Endometrial microvascular endothelial cells (primary cell): Measurements from ENCODE around the gene SYT5. TPM values are rescaled to one million over a fixed set of nuclear protein-coding genes. Genes with fewer than 3 reads are reported as not detected.

Experiments used
- total RNA-seq: library from RNA; depleted of rRNA; stranded (reverse); fragments of >200 nt; gene quantifications from one replicate; pipeline ENCODE4 v1.2.3, GENCODE V29; 2015; ENCODE audit errors: inconsistent ontology term

Gene SYT5
- total RNA-seq, 1 donor from 2014 or later = not detected

Other genes starting within 250 kb of the SYT5 start
- gene NLRP7, start 232.8 kb downstream of the SYT5 start, total RNA-seq = not detected
- gene NLRP2, start 213.9 kb downstream of the SYT5 start, total RNA-seq = 3.0 TPM
- not detected for gene GP6, start 142.0 kb downstream of the SYT5 start, total RNA-seq
- 9.8 TPM for gene RDH13, start 117.1 kb downstream of the SYT5 start, total RNA-seq
- 4.7 TPM for gene EPS8L1, start 104.4 kb downstream of the SYT5 start, total RNA-seq
- gene PPP1R12C, start 62.7 kb downstream of the SYT5 start, total RNA-seq = 81.4 TPM
- gene TNNT1, start 31.1 kb downstream of the SYT5 start, total RNA-seq = not detected
- not detected for gene TNNI3, start 22.6 kb downstream of the SYT5 start, total RNA-seq
- not detected for gene DNAAF3, start 13.7 kb downstream of the SYT5 start, total RNA-seq
- gene PTPRH, start 29.2 kb upstream of the SYT5 start, total RNA-seq = 1.9 TPM
- 1.1 TPM for gene TMEM86B, start 48.5 kb upstream of the SYT5 start, total RNA-seq
- 63.8 TPM for gene PPP6R1, start 78.7 kb upstream of the SYT5 start, total RNA-seq
- gene HSPBP1, start 99.8 kb upstream of the SYT5 start, total RNA-seq = 26.7 TPM
- 1.1 TPM for gene BRSK1, start 103.7 kb upstream of the SYT5 start, total RNA-seq
- not detected for gene TMEM150B, start 145.1 kb upstream of the SYT5 start, total RNA-seq
- gene KMT5C, start 159.6 kb upstream of the SYT5 start, total RNA-seq = 4.3 TPM
- not detected for gene COX6B2, start 174.4 kb upstream of the SYT5 start, total RNA-seq
- gene GARIN5B, start 183.0 kb upstream of the SYT5 start, total RNA-seq = not detected
- not detected for gene IL11, start 190.2 kb upstream of the SYT5 start, total RNA-seq
- gene TMEM190, start 196.5 kb upstream of the SYT5 start, total RNA-seq = not detected
- not detected for gene TMEM238, start 204.0 kb upstream of the SYT5 start, total RNA-seq
- 298 TPM for gene RPL28, start 205.6 kb upstream of the SYT5 start, total RNA-seq
- 101 TPM for gene UBE2S, start 227.5 kb upstream of the SYT5 start, total RNA-seq